Calu3 (cell line): ENCODE results near the gene CSNK2A2. TPM values are rescaled to one million over a fixed set of nuclear protein-coding genes. Genes with fewer than 3 reads are reported as not detected.

Experiments
- BruUV-seq: library from RNA; stranded (reverse); fragments of 400-500 nt; replicated peaks from 2 replicates; lab custom pipeline; 2021; lab: Mats Ljungman, UMichigan
- CTCF ChIA-PET: fragments of 300-600 bp; sonication (Branson Sonifier 250); formaldehyde crosslinking; loops from one replicate; lab custom pipeline; 2022; ENCODE audit warnings: antibody characterized with exemption; lab: Charles Lee
- DNase-seq: peaks from one replicate; pipeline ENCODE4 v3.0.0; 2022
- H3K27ac Mint-ChIP-seq: one replicate; pipeline ENCODE4 v1.8.0; 2022; ENCODE audit warnings: mixed read lengths; ENCODE audit not compliant: unreplicated experiment
- H3K27me3 Mint-ChIP-seq: one replicate; pipeline ENCODE4 v1.8.0; 2022; ENCODE audit warnings: mixed read lengths; ENCODE audit not compliant: unreplicated experiment
- H3K36me3 Mint-ChIP-seq: one replicate; pipeline ENCODE4 v1.8.0; 2022; ENCODE audit warnings: mild to moderate bottlenecking, moderate library complexity, mixed read lengths; ENCODE audit not compliant: insufficient read depth, unreplicated experiment
- H3K4me1 Mint-ChIP-seq: one replicate; pipeline ENCODE4 v1.8.0; 2022; ENCODE audit warnings: mild to moderate bottlenecking, low read depth, mixed read lengths; ENCODE audit not compliant: unreplicated experiment
- H3K4me3 Mint-ChIP-seq: one replicate; pipeline ENCODE4 v1.8.0; 2022; ENCODE audit warnings: mild to moderate bottlenecking, low read depth, moderate library complexity, mixed read lengths; ENCODE audit not compliant: unreplicated experiment
- H3K9me3 Mint-ChIP-seq: one replicate; pipeline ENCODE4 v1.8.0; 2022; ENCODE audit warnings: low read depth, mixed read lengths; ENCODE audit not compliant: unreplicated experiment
- CTCF ChIP-seq: fragments of 200-600 bp; IDR thresholded peaks from one replicate; pipeline ENCODE4 v1.8.0; 2022; ENCODE audit warnings: antibody characterized with exemption; ENCODE audit not compliant: unreplicated experiment
- intact Hi-C: fragments of 100-400 bp; cut with micrococcal nuclease; formaldehyde crosslinking; loops from one replicate; pipeline ENCODE4 v1.10.0; 2022; ENCODE audit not compliant: unreplicated experiment
- total RNA-seq: library from RNA; stranded (reverse); gene quantifications from 2 replicates; pipeline ENCODE4 v1.2.3, GENCODE V29; 2022

Gene CSNK2A2
- total RNA-seq, 1 experiment from 2014 or later: 85.9 TPM

- no peak for DNase-seq
- Mint-ChIP-seq H3K27ac (no peak overlapping the region), H3K4me1 (peaks cover 56% of the 10 kb centered on the region)
These were observed 76.8 kb downstream of the CSNK2A2 start for GRCh38 chr16:58121132-58121531.

GRCh38 chr16:58120234-58120633 is 77.7 kb downstream of the CSNK2A2 start:
- peaks cover 50% of the 10 kb centered on the region for H3K4me1 Mint-ChIP-seq
- H3K27me3 Mint-ChIP-seq: no peaks in the 10 kb centered on the region
- no peak overlapping the region for H3K27ac Mint-ChIP-seq
- H3K9me3 Mint-ChIP-seq: no peaks in the 10 kb centered on the region
- no peak for TF ChIP-seq CTCF
- intact Hi-C loops: loop anchor here (10.0 kb wide), 2 partner anchors 375 to 385 kb away; partner anchors contain the start of gene KATNB1
- no TSS peak for BruUV-seq
- no peak overlapping the region for H3K4me3 Mint-ChIP-seq
- no peak for DNase-seq
- peaks cover 18% of the 10 kb centered on the region for H3K36me3 Mint-ChIP-seq
- CTCF ChIA-PET: interaction anchor here (0.6 kb wide), 1 partner anchor 344 kb away, joined by 3 read pairs; no protein-coding TSS in a partner anchor

More at GRCh38 chr16:58121132-58121531, 76.8 kb downstream of the CSNK2A2 start:
- peaks cover 14% of the 10 kb centered on the region for H3K36me3 Mint-ChIP-seq
- no peak overlapping the region for H3K4me3 Mint-ChIP-seq
- H3K27me3 Mint-ChIP-seq: no peaks in the 10 kb centered on the region
- BruUV-seq: no TSS peak
- H3K9me3 Mint-ChIP-seq: no peaks in the 10 kb centered on the region
- no peak for TF ChIP-seq CTCF
- CTCF ChIA-PET: interaction anchor here (0.7 to 1.7 kb wide), 13 partner anchors 24 to 530 kb away, joined by 3 to 41 read pairs (median 4); partner anchors contain the start of genes MMP15 and USB1
- intact Hi-C loops: loop anchor here (10.0 kb wide), 2 partner anchors 374 to 386 kb away; partner anchors contain the start of gene KATNB1

GRCh38 chr16:58119509-58119845 is 78.4 kb downstream of the CSNK2A2 start:
- intact Hi-C loops: no loop called here
- Mint-ChIP-seq H3K4me1 (peaks cover 44% of the 10 kb centered on the region), H3K9me3 (no peaks in the 10 kb centered on the region), H3K27ac (no peak overlapping the region), H3K27me3 (no peaks in the 10 kb centered on the region), H3K36me3 (peaks cover 19% of the 10 kb centered on the region), H3K4me3 (no peak overlapping the region)
- DNase-seq: no peak
- CTCF ChIA-PET: no interaction called here
- no peak for TF ChIP-seq CTCF
- no TSS peak for BruUV-seq

- no peak for DNase-seq
- Mint-ChIP-seq H3K36me3 (peaks cover 18% of the 10 kb centered on the region), H3K9me3 (no peaks in the 10 kb centered on the region), H3K27me3 (no peaks in the 10 kb centered on the region), H3K27ac (no peak overlapping the region), H3K4me1 (peaks cover 39% of the 10 kb centered on the region), H3K4me3 (no peak overlapping the region)
- BruUV-seq: no TSS peak
- intact Hi-C loops: no loop called here
- CTCF ChIA-PET: no interaction called here
- no peak for TF ChIP-seq CTCF
These were observed 79.0 kb downstream of the CSNK2A2 start for GRCh38 chr16:58118801-58119508.
